Aorta (tissue), 5 donors: ENCODE data around the gene MAN2A2. TPM values are rescaled to one million over a fixed set of nuclear protein-coding genes. Genes with fewer than 3 reads are reported as not detected.

ENCODE experiments used
- ATAC-seq: fragments of 200-7000 bp; cut with Tn5 transposase; one replicate; pipeline ENCODE4 v1.9.1; 2022; ENCODE audit warnings: moderate library complexity; ENCODE audit not compliant: low FRiP score
- DNase-seq, 2 donors: peaks; one replicate each; pipeline ENCODE4 v3.0.0-alpha.2; 2020
- H3K27ac ChIP-seq, 2 donors: one replicate each; pipeline ENCODE4 v1.5.1; 2013; ENCODE audit warnings: low read length in 2 of 2, mild to moderate bottlenecking in 2 of 2, moderate library complexity in 2 of 2, control low read depth in 1 of 2, inconsistent platforms in 1 of 2, low read depth in 1 of 2
- H3K27me3 ChIP-seq, 2 donors: one replicate each; pipeline ENCODE4 v1.6.1; 2013; ENCODE audit warnings: control low read depth in 1 of 2, low read length in 1 of 2, mild to moderate bottlenecking in 1 of 2, moderate library complexity in 1 of 2; ENCODE audit not compliant: insufficient read depth in 2 of 2, control insufficient read depth in 1 of 2
- H3K36me3 ChIP-seq, 2 donors: one replicate each; pipeline ENCODE4 v1.6.1; 2013; ENCODE audit warnings: control low read depth in 1 of 2, low read length in 1 of 2, mild to moderate bottlenecking in 1 of 2; ENCODE audit not compliant: insufficient read depth in 2 of 2, control insufficient read depth in 1 of 2
- H3K4me1 ChIP-seq, 2 donors: one replicate each; pipeline ENCODE4 v1.6.1; 2013; ENCODE audit warnings: low read length in 2 of 2, control low read depth in 1 of 2, mild to moderate bottlenecking in 1 of 2, moderate library complexity in 1 of 2; ENCODE audit not compliant: insufficient read depth in 2 of 2, control insufficient read depth in 1 of 2
- H3K4me3 ChIP-seq, 2 donors: one replicate each; pipeline ENCODE4 v1.5.1; 2013; ENCODE audit warnings: low read length in 2 of 2, control low read depth in 1 of 2, mild to moderate bottlenecking in 1 of 2
- H3K9me3 ChIP-seq: one replicate; pipeline ENCODE4 v1.6.1; 2013; ENCODE audit warnings: mild to moderate bottlenecking, low read length; ENCODE audit not compliant: control insufficient read depth
- WGBS, 2 donors: extraction: QIAGEN DNeasy Blood & Tissue Kit; methylation state at CpG; one replicate each; pipeline ENCODE4 v1.1.7; 2013; 5-methylcytosine and 5-hydroxymethylcytosine counted together
- intact Hi-C, 2 donors: fragments of 100-400 bp; cut with DNase I; formaldehyde crosslinking; loops; one replicate each; pipeline versions ENCODE4 v1.14.2 to v1.15.0; 2022
- polyA plus RNA-seq, 2 donors: library from polyadenylated mRNA; stranded (reverse); fragments of 200-250 nt; gene quantifications; one replicate each; pipeline ENCODE4 v1.2.3, GENCODE V29; 2013
- total RNA-seq, 2 donors: library from RNA; stranded (reverse); fragmentation: NEBNext Ultra II Directional; extraction: Animal tissue kit (Norgen Biotek cat#: 25700); gene quantifications; one replicate each; pipeline ENCODE4 v1.2.1, GENCODE V29; 2021
- donor health status: healthy with polysubstance abuse.
- donor health status: Bipolar disorder and iron deficiency.
- donor health status: DM: no; HTN: no; CAD: no.
- donor health status: DM: no; HTN: no; CAD: no.
- donor health status: DM: yes; HTN: yes; CAD: no.

The MAN2A2 gene
- total and polyA plus RNA-seq, 4 donors, result 19.2 to 82.4 (median 52.9) TPM

DNA sequence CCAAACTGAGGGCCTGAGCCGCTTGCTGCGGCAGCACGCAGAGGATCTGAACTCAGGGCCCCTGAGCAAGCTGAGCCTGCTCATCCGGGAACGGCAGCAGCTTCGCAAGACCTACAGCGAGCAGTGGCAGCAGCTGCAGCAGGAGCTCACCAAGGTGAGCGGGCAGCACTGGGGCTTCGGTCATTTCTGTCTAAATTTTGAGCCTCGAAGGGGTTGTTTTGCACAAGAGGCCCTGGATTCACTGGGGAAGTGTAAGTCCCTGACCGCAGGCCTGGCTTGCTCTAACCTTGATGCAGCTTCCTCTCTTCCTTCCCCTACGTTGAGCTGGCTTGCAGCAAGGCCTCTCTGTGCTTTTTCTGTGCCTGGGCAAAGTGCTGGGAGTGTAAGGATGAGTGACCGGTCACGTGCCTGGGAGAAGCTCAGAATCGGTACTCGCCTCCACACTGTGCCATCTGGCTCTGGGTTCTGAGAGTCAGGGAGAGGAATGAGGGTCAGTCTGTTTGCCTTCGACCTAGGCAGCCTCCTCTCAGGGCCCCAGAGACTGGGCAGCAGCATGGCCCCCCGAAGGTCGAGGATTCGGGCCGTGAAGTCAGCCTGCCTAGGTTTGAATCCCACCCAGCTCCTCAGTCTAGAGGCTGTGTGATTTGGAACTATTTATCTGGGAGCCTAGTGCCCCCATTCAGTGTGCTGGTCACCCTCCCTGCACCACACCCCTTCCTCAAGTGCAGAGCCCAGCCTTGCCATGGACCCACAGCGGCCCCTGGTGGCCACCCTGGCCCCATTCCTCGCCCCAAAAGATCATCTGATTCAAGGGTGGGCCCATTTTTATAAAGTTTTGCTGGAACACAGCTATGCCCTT, 17.4 kb upstream of the MAN2A2 start:
- peak; percentile 84 for ATAC-seq
- Histone ChIP-seq H3K36me3 (peaks cover 0 to 1% of the 10 kb centered on the region in 2 donors), H3K4me3 (no peak overlapping the region), H3K4me1 (no peaks in the 10 kb centered on the region), H3K27me3 (no peaks in the 10 kb centered on the region), H3K27ac (peak overlapping the region in 1 of 2 donors; percentile 6), H3K9me3 (no peaks in the 10 kb centered on the region)
- peak; percentile 89 to 93 for DNase-seq
- intact Hi-C loops, result loop anchor here (2.0 to 10.0 kb wide), 4 partner anchors 171 to 571 kb away; partner anchors contain the start of gene BLM (in 1 of the 2)
- 49 to 52% methylated on average over 23 of the region's 23 CpGs for WGBS, 2 donors

DNA sequence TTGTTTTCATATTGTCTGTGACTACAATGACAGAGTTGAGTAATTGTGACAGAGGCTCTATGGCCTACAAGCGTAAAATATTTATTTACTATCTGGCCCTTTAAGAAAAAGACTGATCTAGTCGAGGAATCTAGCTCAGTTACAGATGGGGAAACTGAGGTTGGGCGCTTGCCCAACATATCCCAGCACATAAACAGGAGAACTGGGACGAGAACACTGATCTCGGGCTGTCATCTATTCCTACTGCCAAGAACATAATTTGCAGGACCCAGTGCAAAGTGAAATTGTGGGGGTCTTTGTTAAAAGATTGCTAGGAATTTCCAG, 16.8 kb upstream of the MAN2A2 start:
- H3K27ac ChIP-seq, result no peak overlapping the region
- no peaks in the 10 kb centered on the region for H3K36me3 ChIP-seq
- 23 to 26% methylated on average over 5 of the region's 5 CpGs for WGBS, 2 donors
- H3K9me3 ChIP-seq, result no peaks in the 10 kb centered on the region
- H3K27me3 ChIP-seq, result no peaks in the 10 kb centered on the region
- no peak overlapping the region for H3K4me3 ChIP-seq
- DNase-seq (no peak), ATAC-seq (no peak)
- no peaks in the 10 kb centered on the region for H3K4me1 ChIP-seq
- intact Hi-C loops, result loop anchor here (5.0 to 10.0 kb wide), 3 partner anchors 171 to 571 kb away; partner anchors contain the start of gene BLM (in 1 of the 2)

DNA sequence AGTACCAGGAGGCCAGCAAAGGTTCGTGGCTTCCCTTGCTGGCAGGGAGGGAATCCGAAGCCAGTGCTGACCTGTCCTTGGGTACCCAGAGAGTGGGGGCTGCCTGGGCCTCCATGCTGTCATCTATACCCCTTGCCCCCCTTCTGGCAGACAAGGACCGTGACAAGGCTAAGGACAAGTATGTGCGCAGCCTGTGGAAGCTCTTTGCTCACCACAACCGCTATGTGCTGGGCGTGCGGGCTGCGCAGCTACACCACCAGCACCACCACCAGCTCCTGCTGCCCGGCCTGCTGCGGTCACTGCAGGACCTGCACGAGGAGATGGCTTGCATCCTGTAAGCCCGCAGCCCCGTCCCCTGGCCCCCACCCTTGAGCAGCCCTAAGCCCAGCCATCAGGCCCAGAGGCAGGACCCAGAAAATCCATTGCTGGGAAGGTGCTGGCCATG, 16.0 kb upstream of the MAN2A2 start:
- ATAC-seq (no peak), DNase-seq (no peak)
- no peaks in the 10 kb centered on the region for H3K36me3 ChIP-seq
- no peak overlapping the region for H3K4me3 ChIP-seq
- H3K27ac ChIP-seq, result no peak overlapping the region
- H3K4me1 ChIP-seq, result no peaks in the 10 kb centered on the region
- no peaks in the 10 kb centered on the region for H3K27me3 ChIP-seq
- intact Hi-C loops, result loop anchor here (5.0 to 10.0 kb wide), 3 partner anchors 172 to 572 kb away; partner anchors contain the start of gene BLM (in 1 of the 2)
- H3K9me3 ChIP-seq, result no peaks in the 10 kb centered on the region
- 90 to 93% methylated on average over 13 of the region's 13 CpGs for WGBS, 2 donors

DNA sequence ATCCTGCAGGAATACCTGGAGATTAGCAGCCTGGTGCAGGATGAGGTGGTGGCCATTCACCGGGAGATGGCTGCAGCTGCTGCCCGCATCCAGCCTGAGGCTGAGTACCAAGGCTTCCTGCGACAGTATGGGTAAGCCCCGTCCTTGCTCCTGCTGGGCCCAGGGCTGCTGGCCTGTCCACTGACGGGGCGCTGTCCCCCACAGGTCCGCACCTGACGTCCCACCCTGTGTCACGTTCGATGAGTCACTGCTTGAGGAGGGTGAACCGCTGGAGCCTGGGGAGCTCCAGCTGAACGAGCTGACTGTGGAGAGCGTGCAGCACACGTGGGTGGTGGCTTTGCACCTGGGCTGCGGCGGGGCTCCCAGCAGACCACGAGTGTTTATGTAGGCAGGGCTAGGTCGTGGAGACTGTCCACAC, 13.8 kb upstream of the MAN2A2 start:
- DNase-seq (no peak), ATAC-seq (no peak)
- Histone ChIP-seq H3K9me3 (no peaks in the 10 kb centered on the region), H3K36me3 (peaks cover 0 to 4% of the 10 kb centered on the region in 2 donors), H3K27me3 (no peaks in the 10 kb centered on the region), H3K4me1 (no peaks in the 10 kb centered on the region), H3K27ac (no peak overlapping the region), H3K4me3 (no peak overlapping the region)
- intact Hi-C loops, result loop anchor here (5.0 to 10.0 kb wide), 3 partner anchors 175 to 575 kb away; partner anchors contain the start of gene BLM (in 1 of the 2)
- WGBS, 2 donors, result 88 to 90% methylated on average over 18 of the region's 18 CpGs

DNA sequence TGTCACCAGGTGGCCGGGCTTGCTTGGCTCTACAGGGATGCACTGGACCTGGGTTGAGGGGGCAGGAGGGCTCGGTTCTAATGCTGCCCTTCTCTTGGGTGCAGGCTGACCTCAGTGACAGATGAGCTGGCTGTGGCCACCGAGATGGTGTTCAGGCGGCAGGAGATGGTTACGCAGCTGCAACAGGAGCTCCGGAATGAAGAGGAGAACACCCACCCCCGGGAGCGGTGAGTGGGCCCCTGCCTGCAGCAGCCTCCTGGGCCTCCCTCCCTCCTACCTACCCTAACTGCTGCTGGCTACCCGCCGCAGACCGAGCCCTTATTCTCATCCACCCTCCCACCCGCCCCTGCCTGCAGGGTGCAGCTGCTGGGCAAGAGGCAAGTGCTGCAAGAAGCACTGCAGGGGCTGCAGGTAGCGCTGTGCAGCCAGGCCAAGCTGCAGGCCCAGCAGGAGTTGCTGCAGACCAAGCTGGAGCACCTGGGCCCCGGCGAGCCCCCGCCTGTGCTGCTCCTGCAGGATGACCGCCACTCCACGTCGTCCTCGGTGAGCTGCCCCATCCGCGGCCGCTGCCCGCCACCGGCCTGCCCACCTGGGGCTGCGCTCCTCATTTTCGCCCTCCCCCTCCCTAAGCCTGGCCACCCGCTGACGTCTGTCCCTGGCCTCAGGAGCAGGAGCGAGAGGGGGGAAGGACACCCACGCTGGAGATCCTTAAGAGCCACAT, 13.2 kb upstream of the MAN2A2 start:
- Histone ChIP-seq H3K4me3 (no peak overlapping the region), H3K27ac (no peak overlapping the region), H3K4me1 (no peaks in the 10 kb centered on the region), H3K9me3 (no peaks in the 10 kb centered on the region), H3K36me3 (peaks cover 0 to 4% of the 10 kb centered on the region in 2 donors), H3K27me3 (no peaks in the 10 kb centered on the region)
- ATAC-seq, result no peak
- intact Hi-C loops, result loop anchor here (5.0 to 10.0 kb wide), 3 partner anchors 175 to 575 kb away; partner anchors contain the start of gene BLM (in 1 of the 2)
- 80 to 89% methylated on average over 30 to 31 of the region's 31 CpGs for WGBS, 2 donors
- DNase-seq, result no peak

DNA sequence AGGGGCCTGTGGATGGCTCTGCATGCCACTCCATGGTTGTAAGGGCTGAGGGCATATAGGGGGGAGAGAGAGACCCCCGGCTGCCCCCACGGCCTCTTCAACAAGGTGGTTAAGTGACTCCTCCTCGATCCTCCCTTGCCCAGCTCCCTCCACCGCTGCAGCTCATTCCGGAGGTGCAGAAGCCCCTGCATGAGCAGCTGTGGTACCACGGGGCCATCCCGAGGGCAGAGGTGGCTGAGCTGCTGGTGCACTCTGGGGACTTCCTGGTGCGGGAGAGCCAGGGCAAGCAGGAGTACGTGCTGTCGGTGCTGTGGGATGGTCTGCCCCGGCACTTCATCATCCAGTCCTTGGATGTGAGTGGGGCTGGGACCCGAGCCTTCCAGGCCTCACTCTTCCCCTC, 12.3 kb upstream of the MAN2A2 start:
- no peaks in the 10 kb centered on the region for H3K4me1 ChIP-seq
- H3K27ac ChIP-seq, result no peak overlapping the region
- no peaks in the 10 kb centered on the region for H3K27me3 ChIP-seq
- ATAC-seq (no peak), DNase-seq (no peak)
- intact Hi-C loops, result no loop called here
- peaks cover 0 to 7% of the 10 kb centered on the region in 2 donors for H3K36me3 ChIP-seq
- H3K9me3 ChIP-seq, result no peaks in the 10 kb centered on the region
- no peak overlapping the region for H3K4me3 ChIP-seq
- WGBS, 2 donors, result 76 to 88% methylated on average over 12 of the region's 12 CpGs

DNA sequence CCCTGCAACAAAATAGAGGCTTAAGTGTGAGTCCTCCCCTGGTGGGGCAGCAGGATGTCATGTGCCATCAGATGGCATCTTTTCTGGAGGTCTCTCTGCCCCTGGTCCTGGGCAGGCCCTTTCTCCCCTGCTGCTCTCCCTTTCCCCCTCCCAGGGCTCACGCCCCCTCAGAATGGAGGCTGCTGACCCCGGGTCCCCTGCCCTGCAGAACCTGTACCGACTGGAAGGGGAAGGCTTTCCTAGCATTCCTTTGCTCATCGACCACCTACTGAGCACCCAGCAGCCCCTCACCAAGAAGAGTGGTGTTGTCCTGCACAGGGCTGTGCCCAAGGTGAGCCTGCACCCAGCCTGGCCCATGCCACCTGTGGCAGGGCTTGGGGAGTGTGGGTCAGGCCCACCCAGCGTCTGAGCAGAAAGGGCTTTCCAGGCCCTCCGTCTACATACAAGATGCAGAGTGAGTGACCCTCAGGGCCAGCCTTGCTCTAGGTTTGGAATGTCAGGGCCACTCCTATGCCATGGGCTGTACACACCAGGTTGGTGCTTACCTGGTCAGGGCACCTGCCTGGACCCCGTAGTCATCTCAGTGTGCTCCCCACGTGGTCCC, 11.7 kb upstream of the MAN2A2 start:
- no peaks in the 10 kb centered on the region for H3K9me3 ChIP-seq
- intact Hi-C loops, result no loop called here
- H3K4me3 ChIP-seq, result no peak overlapping the region
- no peak overlapping the region for H3K27ac ChIP-seq
- H3K4me1 ChIP-seq, result no peaks in the 10 kb centered on the region
- H3K27me3 ChIP-seq, result no peaks in the 10 kb centered on the region
- ATAC-seq, result no peak
- WGBS, 2 donors, result 89 to 91% methylated on average over 8 of the region's 8 CpGs
- no peak for DNase-seq
- peaks cover 0 to 7% of the 10 kb centered on the region in 2 donors for H3K36me3 ChIP-seq

DNA sequence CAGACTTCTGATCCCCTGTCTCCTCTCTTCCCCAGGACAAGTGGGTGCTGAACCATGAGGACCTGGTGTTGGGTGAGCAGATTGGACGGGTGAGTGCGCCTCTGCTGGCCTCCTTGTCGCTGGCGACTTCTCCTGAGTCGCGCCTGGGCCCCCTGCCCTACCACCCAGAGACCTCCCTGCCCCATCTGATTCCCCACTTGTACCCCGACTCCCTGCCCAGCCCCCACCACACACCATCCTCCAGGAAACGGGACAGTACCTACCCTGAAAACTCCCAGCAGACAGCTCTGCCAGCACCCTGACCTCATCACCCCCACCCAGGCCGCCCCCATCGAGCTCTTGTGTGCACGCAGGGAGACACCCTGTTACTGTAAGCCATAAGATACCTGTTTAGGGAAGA, 11.1 kb upstream of the MAN2A2 start:
- 91 to 92% methylated on average over 11 of the region's 11 CpGs for WGBS, 2 donors
- H3K4me3 ChIP-seq, result no peak overlapping the region
- no peaks in the 10 kb centered on the region for H3K27me3 ChIP-seq
- DNase-seq, result no peak
- H3K9me3 ChIP-seq, result no peaks in the 10 kb centered on the region
- no peak overlapping the region for H3K27ac ChIP-seq
- intact Hi-C loops, result no loop called here
- peaks cover 0 to 7% of the 10 kb centered on the region in 2 donors for H3K36me3 ChIP-seq
- ATAC-seq, result no peak
- no peaks in the 10 kb centered on the region for H3K4me1 ChIP-seq
